Trophoblast cell (in vitro differentiated cells and primary cell): ENCODE measurements around the gene MYH9.

Experiments used
- DNase-seq, 2 donors: peaks; one replicate each; pipeline ENCODE4 v3.0.0-alpha.2; 2016
- H2AFZ ChIP-seq: 2 replicates; pipeline ENCODE4 v1.6.1; 2013; ENCODE audit warnings: low read length, moderate library complexity, mild to moderate bottlenecking; ENCODE audit not compliant: insufficient read depth, poor library complexity
- H2AK5ac ChIP-seq: 2 replicates; pipeline ENCODE4 v1.6.1; 2013; ENCODE audit warnings: mild to moderate bottlenecking, low read length
- H2BK120ac ChIP-seq: 2 replicates; pipeline ENCODE4 v1.6.1; 2013; ENCODE audit warnings: low read length, mild to moderate bottlenecking, moderate library complexity; ENCODE audit not compliant: insufficient read depth, poor library complexity
- H2BK12ac ChIP-seq: 2 replicates; pipeline ENCODE4 v1.6.1; 2013; ENCODE audit warnings: mild to moderate bottlenecking, low read length, moderate library complexity
- H2BK5ac ChIP-seq: 2 replicates; pipeline ENCODE4 v1.6.1; 2013; ENCODE audit warnings: low read length, low read depth, moderate library complexity, mild to moderate bottlenecking; ENCODE audit not compliant: poor library complexity
- H3K14ac ChIP-seq: 2 replicates; pipeline ENCODE4 v1.6.1; 2013; ENCODE audit warnings: mild to moderate bottlenecking, low read length
- H3K18ac ChIP-seq: 2 replicates; pipeline ENCODE4 v1.6.1; 2013; ENCODE audit warnings: mild to moderate bottlenecking, low read length
- H3K23ac ChIP-seq: 2 replicates; pipeline ENCODE4 v1.6.1; 2013; ENCODE audit warnings: low read length
- H3K27ac ChIP-seq: 2 replicates; pipeline ENCODE4 v1.5.1; 2013; ENCODE audit warnings: low read depth, mild to moderate bottlenecking, inconsistent platforms, low read length, moderate library complexity
- H3K27me3 ChIP-seq: 2 replicates; pipeline ENCODE4 v1.6.1; 2013; ENCODE audit warnings: inconsistent platforms, mild to moderate bottlenecking, low read length, moderate library complexity; ENCODE audit not compliant: insufficient read depth
- H3K36me3 ChIP-seq, 2 experiments: 1 replicate in 1 of 2; 2 replicates in 1 of 2; pipeline ENCODE4 v1.6.1; 2013; ENCODE audit warnings: low read length in 2 of 2, mild to moderate bottlenecking in 2 of 2, moderate library complexity in 1 of 2; ENCODE audit not compliant: insufficient read depth in 2 of 2, control insufficient read depth in 1 of 2
- H3K4ac ChIP-seq: 2 replicates; pipeline ENCODE4 v1.6.1; 2013; ENCODE audit warnings: low read depth, mild to moderate bottlenecking, low read length, moderate library complexity
- H3K4me1 ChIP-seq, 2 experiments: 1 replicate in 1 of 2; 2 replicates in 1 of 2; pipeline ENCODE4 v1.6.1; 2013; ENCODE audit warnings: low read length in 2 of 2, mild to moderate bottlenecking in 2 of 2, moderate library complexity in 1 of 2; ENCODE audit not compliant: insufficient read depth in 2 of 2, control insufficient read depth in 1 of 2
- H3K4me2 ChIP-seq: 2 replicates; pipeline ENCODE4 v1.6.1; 2013; ENCODE audit warnings: inconsistent platforms, mild to moderate bottlenecking, low read length, moderate library complexity
- H3K4me3 ChIP-seq: 2 replicates; pipeline ENCODE4 v1.5.1; 2013; ENCODE audit warnings: mild to moderate bottlenecking, low read depth, low read length, inconsistent platforms
- H3K79me1 ChIP-seq: one replicate; pipeline ENCODE4 v1.6.1; 2013; ENCODE audit warnings: low read length
- H3K79me2 ChIP-seq: 2 replicates; pipeline ENCODE4 v1.6.1; 2013; ENCODE audit warnings: low read length, mild to moderate bottlenecking; ENCODE audit not compliant: control insufficient read depth, insufficient read depth, poor library complexity
- H3K9ac ChIP-seq: 2 replicates; pipeline ENCODE4 v1.6.1; 2013; ENCODE audit warnings: mild to moderate bottlenecking, low read length
- H3K9me3 ChIP-seq: 2 replicates; pipeline ENCODE4 v1.6.1; 2013; ENCODE audit warnings: low read depth, mild to moderate bottlenecking, control low read depth, inconsistent platforms, low read length; ENCODE audit not compliant: insufficient read depth
- H4K12ac ChIP-seq: 2 replicates; pipeline ENCODE4 v1.6.1; 2013; ENCODE audit warnings: low read depth, mild to moderate bottlenecking, low read length, moderate library complexity
- H4K8ac ChIP-seq: 2 replicates; pipeline ENCODE4 v1.6.1; 2013; ENCODE audit warnings: low read depth, mild to moderate bottlenecking, low read length, moderate library complexity
- H4K91ac ChIP-seq: one replicate; pipeline ENCODE4 v1.6.1; 2013; ENCODE audit warnings: low read depth, mild to moderate bottlenecking, low read length, moderate library complexity
- WGBS: extraction: QIAGEN DNeasy Blood & Tissue Kit; methylation state at CpG from one replicate; pipeline ENCODE4 v1.1.7; 2013; ENCODE audit warnings: missing lambda C conversion rate; ENCODE audit not compliant: insufficient read length, insufficient coverage; ENCODE audit errors: extremely low coverage; 5-methylcytosine and 5-hydroxymethylcytosine counted together

Gene MYH9

DNA sequence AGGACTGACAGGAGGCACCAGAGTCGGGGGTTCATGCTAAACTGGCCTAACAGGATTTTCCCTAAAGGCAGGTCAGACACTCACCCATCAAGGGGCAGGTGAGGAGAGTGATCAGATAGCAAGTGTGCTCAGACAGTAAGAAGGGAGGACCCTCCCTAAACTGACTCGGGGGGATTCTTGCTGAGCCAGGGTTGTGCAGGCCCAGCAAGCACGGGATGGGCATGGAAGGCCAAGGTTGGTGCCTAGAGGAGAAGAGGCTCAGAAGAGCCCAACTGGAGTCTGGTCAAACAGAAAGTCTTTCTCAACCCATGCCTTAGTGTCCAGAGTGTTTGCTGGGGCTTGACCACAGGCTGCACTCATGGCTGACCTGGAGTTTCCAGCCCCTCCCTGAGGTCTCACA lies 141.0 kb downstream of the MYH9 start:
- WGBS: no CpG with 5 or more reads among the region's 3 CpGs
- H4K8ac ChIP-seq: no peak overlapping the region
- no peak overlapping the region for H2AK5ac ChIP-seq
- H3K14ac ChIP-seq: no peak overlapping the region
- H3K27me3 ChIP-seq: no peaks in the 10 kb centered on the region
- no peak overlapping the region for H3K23ac ChIP-seq
- H2AFZ ChIP-seq: no peak overlapping the region
- H2BK12ac ChIP-seq: no peak overlapping the region
- H4K91ac ChIP-seq: no peak overlapping the region
- H3K9me3 ChIP-seq: peaks cover 5% of the 10 kb centered on the region
- H3K4me2 ChIP-seq: no peak overlapping the region
- no peaks in the 10 kb centered on the region for H3K36me3 ChIP-seq
- H3K9ac ChIP-seq: no peak overlapping the region
- H2BK120ac ChIP-seq: no peak overlapping the region
- H3K79me2 ChIP-seq: no peaks in the 10 kb centered on the region
- H2BK5ac ChIP-seq: no peak overlapping the region
- H4K12ac ChIP-seq: no peak overlapping the region
- no peaks in the 10 kb centered on the region for H3K79me1 ChIP-seq
- H3K4me3 ChIP-seq: no peak overlapping the region
- H3K4ac ChIP-seq: no peak overlapping the region
- H3K27ac ChIP-seq: no peak overlapping the region
- no peak overlapping the region for H3K18ac ChIP-seq
- no peak for DNase-seq
- H3K4me1 ChIP-seq: peaks cover 3 to 7% of the 10 kb centered on the region in 2 experiments

- no peak overlapping the region for H4K8ac ChIP-seq
- H3K4ac ChIP-seq: no peak overlapping the region
- no peak overlapping the region for H3K4me3 ChIP-seq
- H2AFZ ChIP-seq: no peak overlapping the region
- H2AK5ac ChIP-seq: no peak overlapping the region
- H2BK5ac ChIP-seq: no peak overlapping the region
- no peak overlapping the region for H2BK12ac ChIP-seq
- H4K12ac ChIP-seq: no peak overlapping the region
- H3K9me3 ChIP-seq: peaks cover 5% of the 10 kb centered on the region
- DNase-seq: no peak
- H3K27me3 ChIP-seq: no peaks in the 10 kb centered on the region
- no peaks in the 10 kb centered on the region for H3K79me2 ChIP-seq
- H3K4me2 ChIP-seq: no peak overlapping the region
- no peak overlapping the region for H2BK120ac ChIP-seq
- no peak overlapping the region for H3K14ac ChIP-seq
- peaks cover 3 to 7% of the 10 kb centered on the region in 2 experiments for H3K4me1 ChIP-seq
- no peak overlapping the region for H3K18ac ChIP-seq
- no peak overlapping the region for H3K23ac ChIP-seq
- no CpG with 5 or more reads among the region's 4 CpGs for WGBS
- no peak overlapping the region for H4K91ac ChIP-seq
- no peaks in the 10 kb centered on the region for H3K79me1 ChIP-seq
- H3K36me3 ChIP-seq: no peaks in the 10 kb centered on the region
- H3K9ac ChIP-seq: no peak overlapping the region
- H3K27ac ChIP-seq: no peak overlapping the region
Measured at GRCh38 chr22:36245805-36246356, 141.9 kb downstream of the MYH9 start.

DNA sequence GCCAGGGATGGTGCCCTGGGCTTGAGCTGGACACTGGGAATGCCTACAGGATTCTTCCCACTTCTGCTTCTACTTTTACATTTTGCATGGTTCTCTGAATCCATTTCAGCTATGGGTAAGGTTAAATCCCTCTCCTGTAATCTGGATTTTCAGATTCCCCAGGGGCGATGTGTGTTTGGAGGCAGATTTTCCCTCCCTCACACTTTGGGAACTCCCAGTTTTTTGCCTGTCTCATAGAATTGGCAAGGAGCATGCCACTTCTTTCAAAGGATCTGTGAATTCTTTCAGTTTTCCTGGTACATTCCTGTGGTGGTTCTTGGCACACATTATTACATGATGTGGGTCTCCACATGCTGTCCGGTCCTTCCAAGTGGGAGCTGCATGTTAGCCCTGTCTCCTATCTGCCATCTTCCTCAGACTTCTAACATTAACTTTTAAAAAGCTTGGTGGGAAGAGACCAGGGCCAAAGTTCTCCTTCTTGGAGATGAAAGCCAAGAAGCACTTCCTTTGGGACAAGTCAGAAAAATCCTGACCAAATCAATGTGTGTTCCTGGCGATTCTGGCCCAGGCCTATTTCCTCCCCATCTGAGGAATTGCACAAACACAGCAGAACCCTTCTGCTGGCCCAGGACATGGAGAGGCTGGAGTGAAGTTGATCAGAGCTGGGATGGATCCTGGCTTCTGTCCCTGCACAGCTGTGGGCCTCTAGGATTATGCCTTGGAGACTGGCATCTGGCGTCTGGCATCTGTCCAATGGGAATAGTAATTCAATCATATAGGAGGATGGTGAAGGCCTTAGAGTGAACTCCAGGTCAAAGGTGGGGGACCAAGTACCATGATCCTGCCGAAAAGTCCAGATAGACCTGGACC lies 143.0 kb downstream of the MYH9 start:
- Histone ChIP-seq H3K79me1 (peaks cover under 1% of the 10 kb centered on the region), H3K14ac (no peak overlapping the region), H4K8ac (no peak overlapping the region), H4K12ac (no peak overlapping the region), H3K9me3 (peaks cover 5% of the 10 kb centered on the region), H2AFZ (no peak overlapping the region), H2AK5ac (no peak overlapping the region), H2BK12ac (no peak overlapping the region), H3K27me3 (no peaks in the 10 kb centered on the region), H3K4me2 (no peak overlapping the region), H3K27ac (no peak overlapping the region), H3K36me3 (no peaks in the 10 kb centered on the region), H2BK120ac (no peak overlapping the region), H2BK5ac (no peak overlapping the region), H3K79me2 (no peaks in the 10 kb centered on the region), H4K91ac (no peak overlapping the region), H3K9ac (no peak overlapping the region), H3K4me3 (peak overlapping the region; percentile 30), H3K18ac (no peak overlapping the region), H3K4ac (no peak overlapping the region), H3K23ac (no peak overlapping the region), H3K4me1 (peaks cover 5 to 7% of the 10 kb centered on the region in 2 experiments)
- no peak for DNase-seq
- no CpG with 5 or more reads among the region's 5 CpGs for WGBS

DNA sequence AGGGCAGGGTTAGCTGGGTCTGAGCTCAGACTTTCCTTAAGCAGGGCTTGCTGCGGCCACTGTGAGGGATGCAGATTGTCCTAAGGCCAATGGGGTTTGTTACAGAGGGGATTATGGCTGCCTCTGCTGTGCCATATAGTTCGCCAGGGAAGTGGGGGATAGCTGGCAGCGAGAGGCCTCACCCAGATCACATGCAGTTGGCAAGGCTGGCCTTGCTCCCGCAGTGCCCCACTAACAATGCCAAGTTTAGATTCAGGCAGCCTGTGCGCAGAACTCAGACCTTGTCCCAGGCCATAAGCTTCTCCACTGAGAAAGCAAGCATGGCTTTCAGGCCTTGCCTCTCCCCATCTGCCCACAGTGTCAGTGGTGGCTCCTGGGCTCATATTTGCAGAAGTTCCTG lies 143.8 kb downstream of the MYH9 start:
- no peak for DNase-seq
- Histone ChIP-seq H3K27ac (no peak overlapping the region), H3K14ac (no peak overlapping the region), H3K4ac (no peak overlapping the region), H2AFZ (no peak overlapping the region), H3K4me2 (no peak overlapping the region), H3K79me2 (peaks cover under 1% of the 10 kb centered on the region), H3K9me3 (peaks cover 5% of the 10 kb centered on the region), H2BK12ac (no peak overlapping the region), H4K91ac (no peak overlapping the region), H3K79me1 (peaks cover 4% of the 10 kb centered on the region), H3K23ac (no peak overlapping the region), H4K8ac (no peak overlapping the region), H3K9ac (no peak overlapping the region), H3K27me3 (no peaks in the 10 kb centered on the region), H3K4me3 (no peak overlapping the region), H3K36me3 (no peaks in the 10 kb centered on the region), H2AK5ac (no peak overlapping the region), H2BK120ac (no peak overlapping the region), H3K4me1 (peaks cover 9% of the 10 kb centered on the region in 2 experiments), H3K18ac (no peak overlapping the region), H2BK5ac (no peak overlapping the region), H4K12ac (no peak overlapping the region)
- no CpG with 5 or more reads among the region's 5 CpGs for WGBS
